HG03432 (cell line): Measurements from ENCODE around the gene PPP5C.
"Not testable (repeated sequence)": the region's sequence is repeated elsewhere in the genome, so short reads cannot be mapped to it uniquely, and the experiment has no call there.

Experiments
- ATAC-seq: cut with Tn5 transposase; IDR thresholded peaks from one replicate; pipeline ENCODE4 v1.9.1; 2021; ENCODE audit warnings: mild to moderate bottlenecking, moderate library complexity; ENCODE audit not compliant: unreplicated experiment

PPP5C gene

GRCh38 chr19:46428239-46429135 lies 81.6 kb downstream of the PPP5C start, which contains the start of gene PNMA8C:
PNMA8C (minus strand) TSS chr19:46428936; CDS start chr19:46428359, 577 bp downstream.
- no peak for ATAC-seq

GRCh38 chr19:46429999-46430398 lies 83.1 kb downstream of the PPP5C start:
- no peak for ATAC-seq

GRCh38 chr19:46431824-46432223 lies 84.9 kb downstream of the PPP5C start:
- no peak for ATAC-seq

- not testable (repeated sequence) for ATAC-seq
Observed at GRCh38 chr19:46433470-46433869, 86.6 kb downstream of the PPP5C start.

GRCh38 chr19:46435009-46435408 lies 88.1 kb downstream of the PPP5C start:
- ATAC-seq = no peak

- ATAC-seq = not testable (repeated sequence)
Observed at GRCh38 chr19:46435689-46436088, 88.8 kb downstream of the PPP5C start.
